ENCODE measurements around the gene ADPRS. TPM values are rescaled to one million over a fixed set of nuclear protein-coding genes. Genes with fewer than 3 reads are reported as not detected.

The ADPRS gene
- total RNA-seq, 1 donor from 2014 or later: 30.0 TPM

GRCh38 chr1:36095760-36096405, 7.2 kb downstream of the ADPRS start:
- no peak for DNase-seq (ENCODE audit: low spot score, unreplicated experiment)
- Mint-ChIP-seq H3K4me1 (ENCODE audit: low read depth) (no peaks in the 10 kb centered on the region), H3K27me3 (no peaks in the 10 kb centered on the region), H3K4me3 (ENCODE audit: low read depth) (no peak overlapping the region), H3K36me3 (ENCODE audit: insufficient read depth) (peaks cover 1% of the 10 kb centered on the region), H3K27ac (no peak overlapping the region), H3K9me3 (ENCODE audit: low read depth) (no peaks in the 10 kb centered on the region)
- TF ChIP-seq, protein P1, sequence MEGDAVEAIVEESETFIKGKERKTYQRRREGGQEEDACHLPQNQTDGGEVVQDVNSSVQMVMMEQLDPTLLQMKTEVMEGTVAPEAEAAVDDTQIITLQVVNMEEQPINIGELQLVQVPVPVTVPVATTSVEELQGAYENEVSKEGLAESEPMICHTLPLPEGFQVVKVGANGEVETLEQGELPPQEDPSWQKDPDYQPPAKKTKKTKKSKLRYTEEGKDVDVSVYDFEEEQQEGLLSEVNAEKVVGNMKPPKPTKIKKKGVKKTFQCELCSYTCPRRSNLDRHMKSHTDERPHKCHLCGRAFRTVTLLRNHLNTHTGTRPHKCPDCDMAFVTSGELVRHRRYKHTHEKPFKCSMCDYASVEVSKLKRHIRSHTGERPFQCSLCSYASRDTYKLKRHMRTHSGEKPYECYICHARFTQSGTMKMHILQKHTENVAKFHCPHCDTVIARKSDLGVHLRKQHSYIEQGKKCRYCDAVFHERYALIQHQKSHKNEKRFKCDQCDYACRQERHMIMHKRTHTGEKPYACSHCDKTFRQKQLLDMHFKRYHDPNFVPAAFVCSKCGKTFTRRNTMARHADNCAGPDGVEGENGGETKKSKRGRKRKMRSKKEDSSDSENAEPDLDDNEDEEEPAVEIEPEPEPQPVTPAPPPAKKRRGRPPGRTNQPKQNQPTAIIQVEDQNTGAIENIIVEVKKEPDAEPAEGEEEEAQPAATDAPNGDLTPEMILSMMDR (IDR thresholded peaks at IDR 0.05; ENCODE audit: unreplicated experiment): no peak

DNA sequence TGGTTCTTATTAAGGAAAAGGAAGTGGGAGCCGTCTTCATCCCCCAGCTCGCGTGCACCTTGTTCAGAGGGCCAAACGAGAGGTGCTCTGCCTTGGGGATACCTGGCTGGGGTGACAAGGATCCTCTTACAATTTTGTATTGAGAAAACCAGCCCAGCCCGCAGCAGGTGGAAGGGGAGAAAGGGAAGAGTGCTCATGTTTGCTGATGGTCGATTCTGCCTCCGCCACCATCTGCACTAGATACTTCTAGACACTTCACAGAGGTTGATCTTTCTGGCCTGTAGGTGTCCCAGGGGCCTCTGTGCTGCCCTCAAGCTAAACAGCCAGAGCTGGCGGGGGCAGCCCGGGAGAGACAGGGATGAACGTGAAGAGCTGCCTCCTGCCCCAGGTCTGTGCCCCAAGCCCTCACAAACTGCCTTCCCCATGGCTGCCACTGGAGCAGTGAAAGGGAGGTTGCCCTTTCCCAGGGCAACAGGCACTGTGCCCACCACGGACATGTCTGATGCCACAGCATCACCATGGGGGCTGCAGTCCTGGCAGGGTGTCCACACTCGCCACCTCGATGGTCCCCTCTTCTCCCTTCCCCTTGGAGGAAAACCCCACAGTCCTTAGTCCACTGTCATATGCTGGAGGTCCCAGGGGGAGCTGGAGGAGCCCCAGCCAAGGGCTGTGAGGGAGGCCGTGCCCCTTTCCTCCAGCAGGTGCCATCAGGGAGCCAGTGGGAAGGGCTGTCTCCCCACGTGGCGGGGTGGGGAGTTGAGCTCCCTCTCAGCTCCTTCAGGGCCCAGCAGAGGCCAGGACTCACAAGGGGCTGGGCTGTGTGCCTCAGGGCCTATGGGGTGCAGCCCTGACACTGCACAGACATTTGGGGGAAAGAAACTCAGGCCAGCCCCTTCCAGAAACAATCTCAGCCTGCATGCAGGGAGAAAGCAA, 8.1 kb downstream of the ADPRS start:
- H3K4me1 Mint-ChIP-seq (ENCODE audit: low read depth): no peaks in the 10 kb centered on the region
- no peaks in the 10 kb centered on the region for H3K27me3 Mint-ChIP-seq
- H3K9me3 Mint-ChIP-seq (ENCODE audit: low read depth): no peaks in the 10 kb centered on the region
- no peak overlapping the region for H3K27ac Mint-ChIP-seq
- DNase-seq (ENCODE audit: low spot score, unreplicated experiment): no peak
- peaks cover 1% of the 10 kb centered on the region for H3K36me3 Mint-ChIP-seq (ENCODE audit: insufficient read depth)
- H3K4me3 Mint-ChIP-seq (ENCODE audit: low read depth): no peak overlapping the region
- TF ChIP-seq, protein P1 (IDR thresholded peaks at IDR 0.05; ENCODE audit: unreplicated experiment): peak; percentile 35

GRCh38 chr1:36097693-36098585, 9.2 kb downstream of the ADPRS start:
- Mint-ChIP-seq H3K27ac (no peak overlapping the region), H3K4me3 (ENCODE audit: low read depth) (no peak overlapping the region), H3K9me3 (ENCODE audit: low read depth) (no peaks in the 10 kb centered on the region), H3K27me3 (no peaks in the 10 kb centered on the region), H3K4me1 (ENCODE audit: low read depth) (no peaks in the 10 kb centered on the region), H3K36me3 (ENCODE audit: insufficient read depth) (peaks cover 1% of the 10 kb centered on the region)
- no peak for DNase-seq (ENCODE audit: low spot score, unreplicated experiment)
- TF ChIP-seq, protein P1 (IDR thresholded peaks at IDR 0.05; ENCODE audit: unreplicated experiment): no peak

DNA sequence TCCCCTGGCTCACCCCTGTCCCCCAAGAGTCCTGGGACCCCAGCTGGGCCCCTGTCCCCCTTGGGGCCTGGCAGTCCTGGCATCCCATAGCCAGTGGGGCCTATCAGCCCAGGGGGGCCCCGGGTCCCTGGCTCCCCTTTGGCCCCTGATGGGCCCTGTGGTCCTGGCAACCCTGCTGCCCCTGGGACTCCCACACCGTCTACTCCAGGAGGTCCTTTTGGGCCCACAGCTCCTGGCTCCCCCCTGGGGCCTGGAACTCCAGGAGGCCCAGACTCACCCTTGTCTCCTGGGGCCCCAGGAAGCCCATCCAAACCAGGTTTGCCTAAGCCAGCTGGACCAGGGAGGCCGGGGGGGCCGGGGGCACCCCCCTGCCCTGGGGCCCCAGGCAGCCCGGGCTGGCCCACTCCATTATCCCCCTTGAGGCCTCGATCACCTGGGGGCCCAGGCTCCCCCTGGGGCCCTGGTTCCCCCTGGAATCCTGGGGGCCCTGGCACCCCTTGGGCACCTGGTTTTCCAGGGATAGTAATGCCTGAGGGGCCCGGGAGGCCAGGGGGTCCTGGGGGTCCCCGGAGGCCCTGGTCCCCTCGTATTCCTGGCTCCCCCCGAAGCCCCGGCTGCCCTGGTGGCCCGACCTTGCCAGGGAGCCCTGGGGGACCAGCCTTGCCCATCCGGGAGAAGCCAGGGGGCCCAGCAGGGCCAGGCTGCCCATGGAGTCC, 10.1 kb downstream of the ADPRS start:
- Mint-ChIP-seq H3K36me3 (ENCODE audit: insufficient read depth) (no peaks in the 10 kb centered on the region), H3K27ac (no peak overlapping the region), H3K4me1 (ENCODE audit: low read depth) (no peaks in the 10 kb centered on the region), H3K9me3 (ENCODE audit: low read depth) (no peaks in the 10 kb centered on the region), H3K4me3 (ENCODE audit: low read depth) (no peak overlapping the region), H3K27me3 (no peaks in the 10 kb centered on the region)
- no peak for DNase-seq (ENCODE audit: low spot score, unreplicated experiment)
- TF ChIP-seq, protein P1 (IDR thresholded peaks at IDR 0.05; ENCODE audit: unreplicated experiment): no peak
